AG04450 (cell line): ENCODE measurements around the gene SLC25A38. TPM values are rescaled to one million over a fixed set of nuclear protein-coding genes. Genes with fewer than 3 reads are reported as not detected.

ENCODE experiments used
- CTCF ChIA-PET: fragments of 300-600, 350-600 bp; formaldehyde crosslinking; extraction: SDS; loops from one replicate; lab custom pipeline; 2022; ENCODE audit warnings: antibody characterized with exemption, inconsistent platforms; lab: Charles Lee
- POLR2A ChIA-PET: fragments of 350-600 bp; formaldehyde crosslinking; extraction: SDS; loops from one replicate; lab custom pipeline; 2021; ENCODE audit warnings: antibody characterized with exemption, inconsistent platforms; lab: Yijun Ruan, JAX
- DNase-seq: peaks from one replicate; pipeline ENCODE4 v3.0.0-alpha.2; 2011; ENCODE audit warnings: low read depth, low spot score
- H3K27ac ChIP-seq: one replicate; pipeline ENCODE4 v1.5.1; 2012; ENCODE audit warnings: low read depth, low read length, control low read depth
- H3K27me3 ChIP-seq: one replicate; pipeline ENCODE4 v1.6.0; 2012; ENCODE audit warnings: low read length; ENCODE audit not compliant: control insufficient read depth, insufficient read depth
- H3K4me3 ChIP-seq: 2 replicates; pipeline ENCODE4 v1.5.1; 2011; ENCODE audit warnings: mild to moderate bottlenecking, low read depth, low read length, control low read depth
- H3K9me3 ChIP-seq: 2 replicates; pipeline ENCODE4 v1.5.1; 2012; ENCODE audit warnings: low read length; ENCODE audit not compliant: control insufficient read depth, insufficient read depth
- CTCF ChIP-seq: IDR thresholded peaks from 2 replicates; pipeline ENCODE4 v1.5.1; 2011; ENCODE audit warnings: low read depth, low read length, control low read depth, inconsistent platforms
- polyA plus RNA-seq: library from polyadenylated mRNA; depleted of rRNA; stranded (reverse); fragments of >200 nt; gene quantifications from 2 replicates; pipeline ENCODE4 v1.2.3, GENCODE V29; 2011

The SLC25A38 gene
- polyA plus RNA-seq, 1 experiment: 33.1 TPM

- ChIA-PET POLR2A (no interaction called here), CTCF (interaction anchor here (0.8 kb wide), 1 partner anchor 79 kb away, joined by 4 read pairs; no protein-coding TSS in a partner anchor)
- TF ChIP-seq CTCF: no peak
- H3K27me3 ChIP-seq: no peaks in the 10 kb centered on the region
- no peak for DNase-seq
- no peak overlapping the region for H3K4me3 ChIP-seq
- no peaks in the 10 kb centered on the region for H3K9me3 ChIP-seq
- no peak overlapping the region for H3K27ac ChIP-seq
Measured at GRCh38 chr3:39419742-39420315, 36.7 kb downstream of the SLC25A38 start.

- H3K27ac ChIP-seq: no peak overlapping the region
- CTCF ChIA-PET: interaction anchor here (0.8 kb wide), 1 partner anchor 78 kb away, joined by 4 read pairs; no protein-coding TSS in a partner anchor
- POLR2A ChIA-PET: no interaction called here
- no peaks in the 10 kb centered on the region for H3K9me3 ChIP-seq
- no peaks in the 10 kb centered on the region for H3K27me3 ChIP-seq
- TF ChIP-seq CTCF: no peak
- H3K4me3 ChIP-seq: no peak overlapping the region
- no peak for DNase-seq
Measured at GRCh38 chr3:39420543-39420942, 37.4 kb downstream of the SLC25A38 start.

- H3K9me3 ChIP-seq: no peaks in the 10 kb centered on the region
- no peak overlapping the region for H3K27ac ChIP-seq
- no peaks in the 10 kb centered on the region for H3K27me3 ChIP-seq
- no peak for DNase-seq
- no peak overlapping the region for H3K4me3 ChIP-seq
- TF ChIP-seq CTCF: no peak
- POLR2A ChIA-PET: no interaction called here
- CTCF ChIA-PET: interaction anchor here (2.0 kb wide), 1 partner anchor 24 kb away, joined by 6 read pairs; no protein-coding TSS in a partner anchor
Measured at GRCh38 chr3:39423436-39423970, 40.3 kb downstream of the SLC25A38 start.

- DNase-seq: no peak
- Histone ChIP-seq H3K27ac (no peak overlapping the region), H3K9me3 (no peaks in the 10 kb centered on the region; the same call in 1 of the 2 replicates), H3K27me3 (no peaks in the 10 kb centered on the region), H3K4me3 (no peak overlapping the region)
- TF ChIP-seq CTCF: no peak
- CTCF ChIA-PET: interaction anchor here (1.3 to 1.7 kb wide), 2 partner anchors 9 to 21 kb away, joined by 4 to 9 read pairs; no protein-coding TSS in a partner anchor
- POLR2A ChIA-PET: interaction anchor here (0.7 kb wide), 1 partner anchor 1601 kb away, joined by 8 read pairs; no protein-coding TSS in a partner anchor
Measured at GRCh38 chr3:39426312-39426711, 43.1 kb downstream of the SLC25A38 start.

GRCh38 chr3:39427506-39427905 is 44.3 kb downstream of the SLC25A38 start:
- no peak overlapping the region for H3K4me3 ChIP-seq
- no peak for TF ChIP-seq CTCF
- no peaks in the 10 kb centered on the region for H3K27me3 ChIP-seq
- H3K9me3 ChIP-seq: no peaks in the 10 kb centered on the region; the same call in 1 of the 2 replicates
- H3K27ac ChIP-seq: no peak overlapping the region
- no peak for DNase-seq
- ChIA-PET CTCF (interaction anchor here (0.6 to 1.3 kb wide), 3 partner anchors 10 to 72 kb away, joined by 3 to 9 read pairs (median 3); no protein-coding TSS in a partner anchor), POLR2A (no interaction called here)
